Measurements from ENCODE around the gene FAU.

DNA sequence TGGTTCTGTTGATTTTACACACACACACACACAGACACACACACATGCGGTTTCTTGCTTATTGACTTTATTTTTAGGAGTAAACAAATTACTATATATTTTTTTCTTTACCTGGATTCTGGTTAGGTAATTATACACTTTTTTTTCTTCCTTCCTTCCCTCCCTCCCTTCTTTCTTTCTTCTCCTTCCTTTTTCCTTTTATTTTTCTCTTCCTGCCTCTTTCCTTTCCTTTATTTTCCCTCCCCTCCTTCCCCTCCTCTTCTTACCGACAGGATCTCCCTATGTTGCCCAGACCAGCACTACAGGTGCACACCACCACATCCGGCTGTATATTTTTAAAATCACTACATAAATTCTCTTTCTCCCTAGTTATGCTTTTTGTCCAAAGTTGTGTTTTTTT lies 45.0 kb upstream of the FAU start:
- TF ChIP-seq POLR2AphosphoS5 (IDR thresholded peaks at IDR 0.05) = no peak
- TF ChIP-seq, protein P1, sequence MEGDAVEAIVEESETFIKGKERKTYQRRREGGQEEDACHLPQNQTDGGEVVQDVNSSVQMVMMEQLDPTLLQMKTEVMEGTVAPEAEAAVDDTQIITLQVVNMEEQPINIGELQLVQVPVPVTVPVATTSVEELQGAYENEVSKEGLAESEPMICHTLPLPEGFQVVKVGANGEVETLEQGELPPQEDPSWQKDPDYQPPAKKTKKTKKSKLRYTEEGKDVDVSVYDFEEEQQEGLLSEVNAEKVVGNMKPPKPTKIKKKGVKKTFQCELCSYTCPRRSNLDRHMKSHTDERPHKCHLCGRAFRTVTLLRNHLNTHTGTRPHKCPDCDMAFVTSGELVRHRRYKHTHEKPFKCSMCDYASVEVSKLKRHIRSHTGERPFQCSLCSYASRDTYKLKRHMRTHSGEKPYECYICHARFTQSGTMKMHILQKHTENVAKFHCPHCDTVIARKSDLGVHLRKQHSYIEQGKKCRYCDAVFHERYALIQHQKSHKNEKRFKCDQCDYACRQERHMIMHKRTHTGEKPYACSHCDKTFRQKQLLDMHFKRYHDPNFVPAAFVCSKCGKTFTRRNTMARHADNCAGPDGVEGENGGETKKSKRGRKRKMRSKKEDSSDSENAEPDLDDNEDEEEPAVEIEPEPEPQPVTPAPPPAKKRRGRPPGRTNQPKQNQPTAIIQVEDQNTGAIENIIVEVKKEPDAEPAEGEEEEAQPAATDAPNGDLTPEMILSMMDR (IDR thresholded peaks at IDR 0.05) = no peak
- TF ChIP-seq POLR2A (IDR thresholded peaks at IDR 0.05; ENCODE audit: low read depth) = no peak
- no peak for TF ChIP-seq EP300 (IDR thresholded peaks at IDR 0.05)

Data from esophagus muscularis mucosa (tissue), 4 donors.